ENCODE measurements around the gene SANBR. TPM values are rescaled to one million over a fixed set of nuclear protein-coding genes. Genes with fewer than 3 reads are reported as not detected.

SANBR gene
- total and polyA plus RNA-seq, 2 donors = 5.8 to 6.0 TPM

DNA sequence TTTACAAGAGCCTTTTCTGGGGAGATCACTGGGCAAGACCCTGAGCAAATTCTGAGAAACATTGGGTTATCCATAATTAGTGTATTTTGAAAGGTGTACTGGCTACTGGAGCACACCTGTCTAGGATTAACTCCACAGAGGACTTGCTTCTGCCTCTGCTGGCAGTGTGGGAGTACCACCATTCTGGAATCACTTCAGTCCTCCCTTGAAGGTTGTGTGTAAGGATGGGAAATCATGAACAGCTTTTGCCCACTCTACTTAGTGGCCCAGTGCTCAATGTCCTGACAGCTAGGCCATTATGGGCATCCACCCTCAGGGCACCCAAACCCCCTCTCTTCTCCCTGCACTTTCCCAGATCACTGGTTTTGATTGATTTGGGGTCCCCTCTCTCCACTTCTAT lies 8.1 kb upstream of the SANBR start:
- DNase-seq (ENCODE audit: low read depth in 6 of 9, low spot score in 9 of 9) = no peak
- H3K9me3 ChIP-seq (ENCODE audit: control insufficient read depth in 2 of 2, insufficient read depth in 1 of 2, low read length in 1 of 2) = no peaks in the 10 kb centered on the region
- no peak overlapping the region for H3K4me3 ChIP-seq (ENCODE audit: low read length in 2 of 2)
- no peak overlapping the region for H3K27ac ChIP-seq (ENCODE audit: low read depth in 1 of 2, low read length in 1 of 2)
- H3K27me3 ChIP-seq (ENCODE audit: control insufficient read depth in 2 of 2, insufficient read depth in 1 of 2, low read length in 1 of 2) = no peaks in the 10 kb centered on the region
- peaks cover 3 to 9% of the 10 kb centered on the region in 2 donors for H3K4me1 ChIP-seq (ENCODE audit: control insufficient read depth in 2 of 2, insufficient read depth in 2 of 2, low read length in 2 of 2)
- H3K36me3 ChIP-seq (ENCODE audit: control insufficient read depth in 2 of 2, insufficient read depth in 2 of 2, low read length in 1 of 2) = peaks cover 0 to 4% of the 10 kb centered on the region in 2 donors

DNA sequence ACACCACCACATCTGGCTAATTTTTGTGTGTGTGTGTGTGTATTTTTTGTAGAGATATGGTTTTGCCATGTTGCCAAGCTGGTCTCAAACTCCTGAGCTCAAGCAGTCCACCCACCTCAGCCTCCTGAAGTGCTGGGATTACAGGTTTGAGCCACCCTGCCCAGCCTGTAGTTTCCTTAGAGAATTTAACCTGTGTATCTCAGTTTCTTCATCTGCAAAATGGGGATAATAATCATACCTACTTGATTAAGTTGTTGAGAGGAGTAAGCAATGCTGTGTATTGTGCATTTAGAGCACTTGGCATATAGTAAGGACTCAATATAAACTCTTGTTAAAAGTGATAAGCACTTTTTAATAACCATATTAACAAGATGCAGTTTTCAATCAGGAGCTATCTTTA lies 6.3 kb upstream of the SANBR start:
- H3K4me1 ChIP-seq (ENCODE audit: control insufficient read depth in 2 of 2, insufficient read depth in 2 of 2, low read length in 2 of 2) = peaks cover 3 to 9% of the 10 kb centered on the region in 2 donors
- H3K4me3 ChIP-seq (ENCODE audit: low read length in 2 of 2) = no peak overlapping the region
- H3K27me3 ChIP-seq (ENCODE audit: control insufficient read depth in 2 of 2, insufficient read depth in 1 of 2, low read length in 1 of 2) = no peaks in the 10 kb centered on the region
- DNase-seq (ENCODE audit: low read depth in 6 of 9, low spot score in 9 of 9) = no peak
- peaks cover 0 to 2% of the 10 kb centered on the region in 2 donors for H3K36me3 ChIP-seq (ENCODE audit: control insufficient read depth in 2 of 2, insufficient read depth in 2 of 2, low read length in 1 of 2)
- H3K27ac ChIP-seq (ENCODE audit: low read depth in 1 of 2, low read length in 1 of 2) = no peak overlapping the region
- no peaks in the 10 kb centered on the region for H3K9me3 ChIP-seq (ENCODE audit: control insufficient read depth in 2 of 2, insufficient read depth in 1 of 2, low read length in 1 of 2)

DNA sequence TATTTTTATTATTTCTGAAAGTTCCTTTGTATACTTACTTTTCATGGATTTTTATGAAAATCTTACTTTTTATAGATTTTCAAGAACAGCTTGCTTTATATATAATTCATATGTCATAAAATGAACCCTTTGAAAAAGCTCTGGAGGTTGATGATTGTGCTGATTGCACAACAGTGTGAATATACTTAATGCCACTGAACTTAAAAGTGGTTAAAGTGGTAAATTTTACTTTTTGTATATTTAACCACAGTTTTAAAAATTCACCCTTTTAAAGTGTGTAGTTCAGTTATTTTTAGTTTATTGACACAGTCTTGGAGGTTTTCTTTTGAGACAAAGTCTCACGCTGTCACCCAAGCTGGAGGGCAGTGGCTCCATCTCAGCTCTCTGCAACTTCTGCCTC lies 8.4 kb downstream of the SANBR start:
- no peaks in the 10 kb centered on the region for H3K9me3 ChIP-seq (ENCODE audit: control insufficient read depth in 2 of 2, insufficient read depth in 1 of 2, low read length in 1 of 2)
- no peaks in the 10 kb centered on the region for H3K4me1 ChIP-seq (ENCODE audit: control insufficient read depth in 2 of 2, insufficient read depth in 2 of 2, low read length in 2 of 2)
- H3K27me3 ChIP-seq (ENCODE audit: control insufficient read depth in 2 of 2, insufficient read depth in 1 of 2, low read length in 1 of 2) = no peaks in the 10 kb centered on the region
- no peak overlapping the region for H3K27ac ChIP-seq (ENCODE audit: low read depth in 1 of 2, low read length in 1 of 2)
- no peak overlapping the region for H3K4me3 ChIP-seq (ENCODE audit: low read length in 2 of 2)
- DNase-seq (ENCODE audit: low read depth in 6 of 9, low spot score in 9 of 9) = no peak
- 87% methylated on average over 1 of the region's 1 CpG for WGBS
- H3K36me3 ChIP-seq (ENCODE audit: control insufficient read depth in 2 of 2, insufficient read depth in 2 of 2, low read length in 1 of 2) = peaks cover 0 to 10% of the 10 kb centered on the region in 2 donors

DNA sequence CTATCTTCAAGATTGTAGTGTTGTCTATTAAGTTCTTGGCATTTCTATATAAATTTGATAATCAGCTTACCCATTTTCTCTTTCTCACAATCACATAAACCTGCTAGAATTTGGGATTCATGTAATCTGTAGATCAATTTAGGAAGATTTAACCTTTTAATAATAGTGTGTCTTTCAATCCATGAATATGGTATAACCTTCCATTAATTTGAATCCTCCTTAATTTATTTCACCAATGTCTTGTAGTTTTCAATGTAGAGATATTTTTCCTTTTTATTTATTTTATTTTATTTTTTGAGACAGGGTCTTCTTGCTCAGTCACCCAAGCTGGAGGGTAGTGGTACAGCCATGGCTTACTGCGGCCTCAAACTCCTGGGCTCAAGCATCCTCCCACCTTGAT lies 20.2 kb downstream of the SANBR start:
- no peak overlapping the region for H3K27ac ChIP-seq (ENCODE audit: low read depth in 1 of 2, low read length in 1 of 2)
- 100% methylated on average over 1 of the region's 1 CpG for WGBS
- no peaks in the 10 kb centered on the region for H3K4me1 ChIP-seq (ENCODE audit: control insufficient read depth in 2 of 2, insufficient read depth in 2 of 2, low read length in 2 of 2)
- no peaks in the 10 kb centered on the region for H3K9me3 ChIP-seq (ENCODE audit: control insufficient read depth in 2 of 2, insufficient read depth in 1 of 2, low read length in 1 of 2)
- no peaks in the 10 kb centered on the region for H3K27me3 ChIP-seq (ENCODE audit: control insufficient read depth in 2 of 2, insufficient read depth in 1 of 2, low read length in 1 of 2)
- H3K4me3 ChIP-seq (ENCODE audit: low read length in 2 of 2) = no peak overlapping the region
- DNase-seq (ENCODE audit: low read depth in 6 of 9, low spot score in 9 of 9) = no peak
- H3K36me3 ChIP-seq (ENCODE audit: control insufficient read depth in 2 of 2, insufficient read depth in 2 of 2, low read length in 1 of 2) = peaks cover 2 to 6% of the 10 kb centered on the region in 2 donors

DNA sequence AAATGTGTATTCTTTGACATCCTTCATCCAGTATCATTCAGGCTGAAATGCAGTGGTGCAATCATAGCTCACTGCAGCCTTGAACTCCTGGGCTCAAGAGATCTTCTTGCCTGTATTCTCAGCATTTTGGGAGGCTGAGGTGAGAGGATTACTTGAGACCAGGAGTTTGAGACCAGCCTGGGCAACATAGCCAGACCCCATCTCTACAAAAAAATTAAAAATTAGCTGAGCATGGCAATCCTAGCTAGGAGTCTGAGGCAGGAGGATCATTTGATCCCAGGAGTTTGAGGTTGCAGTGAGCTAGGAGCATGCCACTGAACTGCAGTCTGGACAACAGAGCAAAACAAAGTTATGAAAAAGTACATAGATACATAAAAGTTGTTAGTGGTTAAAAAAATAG lies 24.1 kb downstream of the SANBR start:
- Histone ChIP-seq H3K4me3 (ENCODE audit: low read length in 2 of 2) (no peak overlapping the region), H3K27ac (ENCODE audit: low read depth in 1 of 2, low read length in 1 of 2) (no peak overlapping the region), H3K4me1 (ENCODE audit: control insufficient read depth in 2 of 2, insufficient read depth in 2 of 2, low read length in 2 of 2) (no peaks in the 10 kb centered on the region), H3K27me3 (ENCODE audit: control insufficient read depth in 2 of 2, insufficient read depth in 1 of 2, low read length in 1 of 2) (no peaks in the 10 kb centered on the region), H3K36me3 (ENCODE audit: control insufficient read depth in 2 of 2, insufficient read depth in 2 of 2, low read length in 1 of 2) (peaks cover 0 to 6% of the 10 kb centered on the region in 2 donors), H3K9me3 (ENCODE audit: control insufficient read depth in 2 of 2, insufficient read depth in 1 of 2, low read length in 1 of 2) (no peaks in the 10 kb centered on the region)
- DNase-seq (ENCODE audit: low read depth in 6 of 9, low spot score in 9 of 9) = no peak

DNA sequence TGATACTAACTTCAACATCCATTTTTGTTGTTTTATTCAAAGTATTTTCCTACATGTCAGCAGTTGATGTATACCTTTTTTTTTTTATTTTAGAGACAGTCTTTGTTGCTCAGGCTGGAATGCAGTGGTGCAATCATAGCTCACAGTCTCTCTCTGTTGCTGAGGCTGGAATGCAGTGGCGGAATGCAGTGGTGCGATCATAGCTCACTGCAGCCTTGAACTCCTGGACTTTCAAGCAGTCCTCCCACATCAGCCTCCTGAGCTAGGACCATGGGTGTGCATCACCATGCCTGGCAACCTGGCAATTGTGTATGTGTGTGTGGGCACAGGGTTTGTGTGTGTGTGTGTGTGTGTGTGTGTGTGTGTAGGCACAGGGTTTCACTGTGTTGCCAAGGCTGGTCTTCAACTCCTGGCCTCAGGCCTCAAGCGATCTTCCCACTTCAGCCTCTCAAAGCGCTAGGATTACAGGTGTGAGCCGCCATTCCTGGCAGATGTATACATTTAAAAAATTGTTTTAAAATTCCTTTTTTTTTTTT lies 24.8 kb downstream of the SANBR start:
- over 99% methylated on average over 5 of the region's 5 CpGs for WGBS
- Histone ChIP-seq H3K9me3 (ENCODE audit: control insufficient read depth in 2 of 2, insufficient read depth in 1 of 2, low read length in 1 of 2) (no peaks in the 10 kb centered on the region), H3K27ac (ENCODE audit: low read depth in 1 of 2, low read length in 1 of 2) (no peak overlapping the region), H3K4me3 (ENCODE audit: low read length in 2 of 2) (no peak overlapping the region), H3K4me1 (ENCODE audit: control insufficient read depth in 2 of 2, insufficient read depth in 2 of 2, low read length in 2 of 2) (no peaks in the 10 kb centered on the region), H3K36me3 (ENCODE audit: control insufficient read depth in 2 of 2, insufficient read depth in 2 of 2, low read length in 1 of 2) (peaks cover 0 to 6% of the 10 kb centered on the region in 2 donors), H3K27me3 (ENCODE audit: control insufficient read depth in 2 of 2, insufficient read depth in 1 of 2, low read length in 1 of 2) (no peaks in the 10 kb centered on the region)
- no peak for DNase-seq (ENCODE audit: low read depth in 6 of 9, low spot score in 9 of 9)

DNA sequence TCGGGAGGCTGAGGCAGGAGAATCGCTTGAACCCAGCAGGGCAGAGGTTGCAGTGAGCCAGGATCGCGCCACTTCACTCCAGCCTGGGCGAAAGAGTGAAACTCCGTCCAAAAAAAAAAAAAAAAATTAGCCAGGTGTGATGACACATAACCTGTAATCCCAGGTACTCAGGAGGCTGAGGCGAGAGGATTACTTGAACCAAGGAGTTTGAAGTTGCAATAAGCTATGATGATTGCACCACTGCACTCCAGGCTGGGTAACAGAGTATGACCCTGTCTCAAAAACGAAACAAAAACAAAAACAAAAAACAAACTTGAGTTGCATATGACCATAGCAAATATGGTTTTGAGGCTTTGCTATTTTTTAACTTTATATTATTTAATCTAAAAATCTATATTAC lies 25.8 kb downstream of the SANBR start:
- H3K4me3 ChIP-seq (ENCODE audit: low read length in 2 of 2) = no peak overlapping the region
- no peak for DNase-seq (ENCODE audit: low read depth in 6 of 9, low spot score in 9 of 9)
- over 99% methylated on average over 8 of the region's 8 CpGs for WGBS
- H3K9me3 ChIP-seq (ENCODE audit: control insufficient read depth in 2 of 2, insufficient read depth in 1 of 2, low read length in 1 of 2) = no peaks in the 10 kb centered on the region
- H3K4me1 ChIP-seq (ENCODE audit: control insufficient read depth in 2 of 2, insufficient read depth in 2 of 2, low read length in 2 of 2) = no peaks in the 10 kb centered on the region
- H3K36me3 ChIP-seq (ENCODE audit: control insufficient read depth in 2 of 2, insufficient read depth in 2 of 2, low read length in 1 of 2) = peaks cover 0 to 6% of the 10 kb centered on the region in 2 donors
- no peak overlapping the region for H3K27ac ChIP-seq (ENCODE audit: low read depth in 1 of 2, low read length in 1 of 2)
- H3K27me3 ChIP-seq (ENCODE audit: control insufficient read depth in 2 of 2, insufficient read depth in 1 of 2, low read length in 1 of 2) = no peaks in the 10 kb centered on the region

DNA sequence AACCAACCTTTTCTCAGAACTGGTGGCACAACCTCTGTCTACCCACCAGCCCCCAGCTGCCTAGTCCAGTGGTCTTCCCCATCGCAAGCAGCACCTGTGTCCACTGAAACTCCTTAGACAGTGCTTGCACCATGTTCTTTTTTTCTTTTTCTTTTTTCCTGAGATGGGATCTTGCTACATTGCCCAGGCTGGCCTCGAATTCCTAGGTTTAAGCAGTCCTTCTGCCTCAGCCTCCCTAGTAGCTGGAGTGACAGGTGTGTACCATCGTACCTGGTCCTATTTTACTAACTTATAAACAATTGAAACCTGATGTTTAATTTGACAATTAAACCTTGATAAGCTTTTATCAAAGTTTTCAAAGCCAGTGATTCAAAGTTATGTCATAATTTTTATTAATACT lies 30.8 kb downstream of the SANBR start:
- H3K27ac ChIP-seq (ENCODE audit: low read depth in 1 of 2, low read length in 1 of 2) = no peak overlapping the region
- no peaks in the 10 kb centered on the region for H3K9me3 ChIP-seq (ENCODE audit: control insufficient read depth in 2 of 2, insufficient read depth in 1 of 2, low read length in 1 of 2)
- H3K4me3 ChIP-seq (ENCODE audit: low read length in 2 of 2) = no peak overlapping the region
- no peaks in the 10 kb centered on the region for H3K36me3 ChIP-seq (ENCODE audit: control insufficient read depth in 2 of 2, insufficient read depth in 2 of 2, low read length in 1 of 2)
- DNase-seq (ENCODE audit: low read depth in 6 of 9, low spot score in 9 of 9) = no peak
- H3K4me1 ChIP-seq (ENCODE audit: control insufficient read depth in 2 of 2, insufficient read depth in 2 of 2, low read length in 2 of 2) = no peaks in the 10 kb centered on the region
- no peaks in the 10 kb centered on the region for H3K27me3 ChIP-seq (ENCODE audit: control insufficient read depth in 2 of 2, insufficient read depth in 1 of 2, low read length in 1 of 2)
- 97% methylated on average over 3 of the region's 3 CpGs for whole genome bisulfite sequencing

DNA sequence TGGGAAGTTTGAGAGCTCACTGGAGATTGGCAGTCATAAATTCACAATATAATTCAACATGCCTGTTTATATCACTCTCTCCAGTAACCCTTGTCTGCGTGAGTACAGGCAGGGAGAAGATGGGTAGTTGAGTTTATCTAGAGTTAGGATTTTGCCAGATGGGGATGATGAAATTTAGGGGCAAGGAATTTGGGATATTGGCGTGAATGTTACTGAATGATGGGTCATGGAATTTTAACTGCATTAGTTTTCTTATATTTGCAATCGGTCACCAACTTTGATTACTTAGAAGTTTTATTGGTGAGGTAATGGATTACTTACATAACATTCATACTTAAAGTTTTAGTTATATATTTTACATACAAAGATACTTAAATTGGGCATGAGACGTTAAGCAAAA lies 35.1 kb downstream of the SANBR start:
- no peaks in the 10 kb centered on the region for H3K36me3 ChIP-seq (ENCODE audit: control insufficient read depth in 2 of 2, insufficient read depth in 2 of 2, low read length in 1 of 2)
- no peak overlapping the region for H3K4me3 ChIP-seq (ENCODE audit: low read length in 2 of 2)
- no peaks in the 10 kb centered on the region for H3K9me3 ChIP-seq (ENCODE audit: control insufficient read depth in 2 of 2, insufficient read depth in 1 of 2, low read length in 1 of 2)
- no peak overlapping the region for H3K27ac ChIP-seq (ENCODE audit: low read depth in 1 of 2, low read length in 1 of 2)
- no peak for DNase-seq (ENCODE audit: low read depth in 6 of 9, low spot score in 9 of 9)
- no peaks in the 10 kb centered on the region for H3K4me1 ChIP-seq (ENCODE audit: control insufficient read depth in 2 of 2, insufficient read depth in 2 of 2, low read length in 2 of 2)
- H3K27me3 ChIP-seq (ENCODE audit: control insufficient read depth in 2 of 2, insufficient read depth in 1 of 2, low read length in 1 of 2) = no peaks in the 10 kb centered on the region
- 99% methylated on average over 4 of the region's 4 CpGs for WGBS

DNA sequence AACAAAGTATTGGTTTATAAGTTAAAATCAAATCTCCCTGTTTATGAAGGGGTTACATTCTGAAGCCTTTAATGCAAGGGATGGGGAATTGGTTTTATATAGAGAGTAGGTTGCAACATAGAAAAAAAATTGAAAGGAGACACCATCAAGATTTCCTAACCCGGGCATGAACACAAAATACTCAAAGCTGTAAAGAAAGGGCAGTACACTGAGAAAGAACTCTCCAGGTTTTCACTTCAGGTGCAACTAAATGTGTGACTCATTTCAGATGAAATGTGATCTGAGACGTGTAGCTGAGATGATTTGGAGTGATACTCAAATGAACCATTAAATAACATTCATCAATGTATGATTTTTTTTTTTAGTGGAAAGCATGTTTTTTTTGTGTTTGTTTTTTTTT lies 43.6 kb downstream of the SANBR start:
- no peak for DNase-seq (ENCODE audit: low read depth in 6 of 9, low spot score in 9 of 9)
- H3K36me3 ChIP-seq (ENCODE audit: control insufficient read depth in 2 of 2, insufficient read depth in 2 of 2, low read length in 1 of 2) = no peaks in the 10 kb centered on the region
- H3K27me3 ChIP-seq (ENCODE audit: control insufficient read depth in 2 of 2, insufficient read depth in 1 of 2, low read length in 1 of 2) = no peaks in the 10 kb centered on the region
- H3K9me3 ChIP-seq (ENCODE audit: control insufficient read depth in 2 of 2, insufficient read depth in 1 of 2, low read length in 1 of 2) = peaks cover 0 to 1% of the 10 kb centered on the region in 2 donors
- H3K4me3 ChIP-seq (ENCODE audit: low read length in 2 of 2) = no peak overlapping the region
- H3K27ac ChIP-seq (ENCODE audit: low read depth in 1 of 2, low read length in 1 of 2) = no peak overlapping the region
- 94% methylated on average over 2 of the region's 2 CpGs for WGBS
- H3K4me1 ChIP-seq (ENCODE audit: control insufficient read depth in 2 of 2, insufficient read depth in 2 of 2, low read length in 2 of 2) = no peaks in the 10 kb centered on the region

Measured in thymus (tissue), 11 donors.